PFSK-1 (cell line): Measurements from ENCODE around the gene HPS4.

Source experiments
- FOXP2 ChIP-seq: optimal IDR thresholded peaks from 2 replicates; pipeline ENCODE3; 2011; ENCODE audit warnings: borderline replicate concordance, control low read depth, inconsistent platforms; ENCODE audit not compliant: insufficient read depth; ENCODE audit errors: extremely low read length, extremely low read depth
- POLR2AphosphoS5 ChIP-seq: IDR thresholded peaks from 2 replicates; pipeline ENCODE4 v1.6.1; 2012; ENCODE audit warnings: low read depth, mild to moderate bottlenecking, control low read depth, low read length, moderate library complexity
- SIN3A ChIP-seq: IDR thresholded peaks from 2 replicates; pipeline ENCODE4 v1.6.1; 2012; ENCODE audit warnings: mild to moderate bottlenecking, low read length, moderate library complexity, borderline replicate concordance; ENCODE audit not compliant: insufficient read depth
- TAF1 ChIP-seq: IDR thresholded peaks from 2 replicates; pipeline ENCODE4 v1.6.1; 2012; ENCODE audit warnings: low read length, control low read depth, borderline replicate concordance; ENCODE audit not compliant: insufficient read depth
- TF ChIP-seq, protein P1 (sequence below), 2 experiments: IDR thresholded peaks; 2 replicates each; pipeline versions ENCODE4 v1.6.1 to v1.8.0; 2011 to 2012; ENCODE audit warnings: low read depth in 2 of 2, low read length in 2 of 2, control low read depth in 1 of 2, inconsistent platforms in 1 of 2, mild to moderate bottlenecking in 1 of 2, moderate library complexity in 1 of 2; ENCODE audit not compliant: insufficient read depth in 1 of 2

DNA sequence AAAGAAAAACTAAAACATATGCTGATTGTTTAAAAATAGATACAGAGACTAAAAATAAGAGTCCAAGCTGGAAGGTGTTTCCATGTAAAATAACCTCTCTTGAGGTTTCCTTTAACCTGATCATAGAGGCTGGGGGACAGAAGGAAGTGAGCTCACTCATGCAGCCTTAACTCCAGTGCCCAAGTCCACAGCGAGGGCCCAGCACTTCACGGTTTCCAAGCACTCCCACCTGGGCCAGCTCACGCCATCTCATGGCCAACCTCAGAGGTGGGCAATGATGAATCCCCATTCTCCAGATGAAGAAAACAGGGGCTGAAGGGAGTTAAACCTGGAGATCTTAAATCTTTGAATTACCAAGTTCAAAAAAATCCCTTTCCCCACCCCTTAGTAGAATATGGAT, 43.6 kb upstream of the HPS4 start:
- TF ChIP-seq POLR2AphosphoS5 (no peak), TAF1 (no peak), SIN3A (no peak), FOXP2 (no peak)
- TF ChIP-seq, protein P1, sequence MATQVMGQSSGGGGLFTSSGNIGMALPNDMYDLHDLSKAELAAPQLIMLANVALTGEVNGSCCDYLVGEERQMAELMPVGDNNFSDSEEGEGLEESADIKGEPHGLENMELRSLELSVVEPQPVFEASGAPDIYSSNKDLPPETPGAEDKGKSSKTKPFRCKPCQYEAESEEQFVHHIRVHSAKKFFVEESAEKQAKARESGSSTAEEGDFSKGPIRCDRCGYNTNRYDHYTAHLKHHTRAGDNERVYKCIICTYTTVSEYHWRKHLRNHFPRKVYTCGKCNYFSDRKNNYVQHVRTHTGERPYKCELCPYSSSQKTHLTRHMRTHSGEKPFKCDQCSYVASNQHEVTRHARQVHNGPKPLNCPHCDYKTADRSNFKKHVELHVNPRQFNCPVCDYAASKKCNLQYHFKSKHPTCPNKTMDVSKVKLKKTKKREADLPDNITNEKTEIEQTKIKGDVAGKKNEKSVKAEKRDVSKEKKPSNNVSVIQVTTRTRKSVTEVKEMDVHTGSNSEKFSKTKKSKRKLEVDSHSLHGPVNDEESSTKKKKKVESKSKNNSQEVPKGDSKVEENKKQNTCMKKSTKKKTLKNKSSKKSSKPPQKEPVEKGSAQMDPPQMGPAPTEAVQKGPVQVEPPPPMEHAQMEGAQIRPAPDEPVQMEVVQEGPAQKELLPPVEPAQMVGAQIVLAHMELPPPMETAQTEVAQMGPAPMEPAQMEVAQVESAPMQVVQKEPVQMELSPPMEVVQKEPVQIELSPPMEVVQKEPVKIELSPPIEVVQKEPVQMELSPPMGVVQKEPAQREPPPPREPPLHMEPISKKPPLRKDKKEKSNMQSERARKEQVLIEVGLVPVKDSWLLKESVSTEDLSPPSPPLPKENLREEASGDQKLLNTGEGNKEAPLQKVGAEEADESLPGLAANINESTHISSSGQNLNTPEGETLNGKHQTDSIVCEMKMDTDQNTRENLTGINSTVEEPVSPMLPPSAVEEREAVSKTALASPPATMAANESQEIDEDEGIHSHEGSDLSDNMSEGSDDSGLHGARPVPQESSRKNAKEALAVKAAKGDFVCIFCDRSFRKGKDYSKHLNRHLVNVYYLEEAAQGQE (IDR thresholded peaks at IDR 0.05; ENCODE audit: insufficient read depth in 1 of 2, low read depth in 2 of 2, low read length in 2 of 2), result no peak
